HG03378 (cell line): Measurements from ENCODE around the gene PRR33.

ENCODE experiments used
- ATAC-seq: cut with Tn5 transposase; IDR thresholded peaks from one replicate; pipeline ENCODE4 v1.9.1; 2021; ENCODE audit warnings: mild to moderate bottlenecking, moderate library complexity; ENCODE audit not compliant: unreplicated experiment

The PRR33 gene

GRCh38 chr11:1852877-1853276 lies 38.8 kb downstream of the PRR33 start, which contains the start of gene LSP1:
Gene LSP1, plus strand, starts transcription at chr11:1853084. Its CDS starts 61 bp downstream, at chr11:1853145.
- ATAC-seq, result peak; percentile 38

DNA sequence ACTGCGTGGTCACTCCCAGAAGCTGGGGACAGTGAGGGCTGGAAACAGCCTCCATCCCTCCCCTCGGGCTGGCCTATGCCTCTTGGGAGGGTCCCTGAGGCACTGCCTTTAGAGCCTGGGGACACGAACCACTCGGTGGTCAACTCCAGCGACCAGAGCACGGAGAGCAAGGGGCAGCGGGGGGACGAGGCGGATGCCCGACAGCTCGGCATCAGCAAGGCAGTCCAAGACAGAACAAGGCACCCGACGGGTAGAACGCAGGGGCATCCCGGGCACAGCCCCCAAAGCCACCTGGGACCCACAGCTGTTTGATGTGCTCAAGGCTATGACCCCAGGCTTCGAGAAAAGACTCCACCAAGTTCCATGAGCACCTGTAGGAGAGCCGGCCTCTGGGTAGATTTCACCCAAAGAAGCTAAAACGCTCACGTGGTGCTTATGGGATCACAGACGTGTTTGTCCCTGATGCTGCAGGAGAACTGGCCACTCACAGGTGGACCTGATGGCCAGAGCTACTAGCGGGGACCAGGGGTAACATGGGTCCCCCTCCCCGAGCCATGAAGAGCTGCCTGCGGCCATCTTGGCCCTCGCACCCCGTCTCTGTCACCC lies 39.3 kb downstream of the PRR33 start:
- no peak for ATAC-seq

DNA sequence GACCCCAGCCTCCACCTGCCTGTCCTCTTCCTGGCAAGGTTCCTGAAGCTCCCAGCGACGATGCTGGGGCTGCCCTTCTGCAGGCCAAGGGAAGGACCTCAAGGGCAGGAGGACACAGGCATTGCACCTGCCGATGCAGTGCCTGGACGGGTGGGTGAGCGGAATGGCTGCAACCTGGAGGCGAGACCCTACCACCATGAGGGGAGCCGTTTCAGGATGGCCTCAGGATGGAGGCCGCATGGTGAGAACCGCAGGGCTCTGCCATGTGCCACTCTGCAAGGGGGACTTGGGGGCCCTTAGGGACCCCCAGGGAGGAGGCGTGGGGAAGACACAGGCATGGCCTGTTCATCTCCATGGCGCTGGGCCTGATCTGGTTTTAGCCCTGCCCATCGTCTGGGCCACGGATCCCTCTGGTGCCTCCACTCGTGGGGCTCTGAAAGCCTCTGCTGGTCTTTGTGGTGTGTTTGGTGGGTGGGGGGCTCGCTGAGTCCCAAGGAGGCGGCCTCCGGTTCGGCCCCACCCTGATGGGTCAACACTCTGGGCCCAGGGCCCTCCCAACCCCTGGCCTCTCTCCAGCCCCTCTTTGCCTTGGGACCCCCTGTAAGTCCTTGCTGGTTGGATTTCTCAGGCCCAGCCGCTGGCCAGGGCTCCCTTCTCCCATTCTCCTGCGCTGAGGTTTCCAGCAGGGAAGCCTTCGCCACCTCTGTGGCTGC lies 40.1 kb downstream of the PRR33 start:
- ATAC-seq, result no peak

DNA sequence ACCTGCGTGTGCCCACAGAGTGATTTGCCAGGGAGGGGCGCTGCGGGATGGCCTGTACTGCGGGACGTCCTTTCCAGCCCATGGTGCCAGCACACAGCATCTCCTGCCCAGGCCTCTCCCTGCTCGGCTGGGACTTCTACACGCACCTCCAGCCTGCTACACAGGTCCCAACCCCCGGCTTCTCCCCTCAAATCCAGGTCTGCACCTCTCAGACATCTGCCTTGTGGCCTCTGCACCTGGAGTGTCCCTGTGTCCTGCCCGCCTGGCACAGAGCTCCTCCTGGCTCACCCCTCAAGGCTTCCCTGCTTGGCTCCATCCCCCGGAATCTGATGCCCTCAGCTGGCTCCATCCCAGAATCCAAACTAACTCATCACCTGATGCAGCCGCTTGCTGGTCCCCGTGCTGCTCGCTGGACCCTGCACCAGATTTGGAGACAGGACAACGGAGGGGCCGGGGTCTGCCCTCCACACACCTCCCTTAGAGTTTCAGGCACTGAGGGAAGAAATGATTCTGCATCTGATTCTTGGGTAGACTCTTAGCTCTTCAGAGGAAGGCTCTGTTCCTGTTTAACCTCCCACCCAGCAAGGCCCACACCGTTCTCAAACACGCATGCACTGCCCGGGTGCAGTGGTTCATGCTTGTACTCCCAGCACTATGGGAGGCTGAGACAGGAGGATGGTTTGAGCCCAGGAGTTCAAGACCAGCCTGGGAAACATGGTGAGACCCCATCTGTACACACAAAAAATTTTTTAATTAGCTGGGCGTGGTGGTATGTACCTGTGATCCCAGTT lies 42.9 kb downstream of the PRR33 start:
- ATAC-seq, result no peak

GRCh38 chr11:1847926-1848639 lies 43.6 kb downstream of the PRR33 start:
- ATAC-seq, result no peak

DNA sequence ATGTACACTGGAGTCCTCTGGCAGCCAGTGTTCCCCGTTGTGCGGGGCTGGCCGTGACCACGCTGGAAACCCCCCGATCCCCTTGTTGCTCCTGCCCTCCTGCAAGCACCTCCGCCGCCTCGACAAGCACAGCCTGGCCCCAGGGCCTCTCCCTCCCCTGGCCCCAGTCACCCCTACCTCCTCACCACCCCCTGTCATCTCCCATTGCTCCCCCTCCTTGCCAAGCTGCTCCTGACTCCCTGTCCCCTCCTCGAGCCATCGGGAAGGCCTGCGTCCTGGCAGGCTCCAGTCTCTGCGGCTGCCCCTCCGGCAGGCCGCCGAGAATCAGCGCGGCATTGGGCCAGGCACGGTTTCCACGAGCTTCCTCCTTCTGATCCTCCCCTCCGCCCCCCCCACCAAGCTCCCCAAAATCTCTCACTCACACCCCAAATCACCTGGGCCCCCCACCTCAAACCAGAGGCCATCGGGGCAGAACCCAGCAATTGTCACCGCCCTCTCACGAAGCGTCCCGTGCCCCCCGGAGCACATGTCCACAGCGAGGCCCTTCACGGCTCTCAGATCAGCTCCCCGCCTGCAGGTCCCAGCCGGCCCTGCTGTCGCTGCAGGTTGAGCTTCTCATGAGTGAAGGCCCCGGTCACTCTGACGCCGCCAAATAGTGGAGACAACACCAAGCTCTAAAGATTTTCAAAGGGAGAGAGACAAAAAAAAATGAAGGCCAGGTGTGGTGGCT lies 44.5 kb downstream of the PRR33 start:
- ATAC-seq, result no peak

DNA sequence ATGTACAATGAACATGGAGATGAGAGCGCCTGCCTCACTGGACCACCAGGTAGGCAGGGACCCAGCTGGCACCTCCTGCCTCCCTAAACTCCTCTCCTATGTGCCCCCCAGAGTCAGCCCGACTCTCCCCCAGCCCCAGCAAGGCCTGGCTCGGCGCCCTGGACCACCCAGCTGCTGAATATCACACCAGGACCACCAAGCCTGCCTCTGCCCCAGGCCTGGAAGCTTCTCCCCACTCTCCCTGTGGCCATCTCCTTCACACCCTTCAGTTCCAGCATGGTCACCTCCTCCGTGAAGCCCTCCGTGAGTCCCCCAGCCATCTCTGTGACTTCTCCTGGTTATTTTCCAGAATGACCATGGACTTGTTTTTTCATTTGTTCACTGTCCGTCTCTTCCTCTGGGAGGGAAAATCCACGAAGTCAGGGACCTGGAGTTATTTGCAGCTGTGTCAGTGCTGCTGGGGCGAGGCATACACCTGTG lies 45.2 kb downstream of the PRR33 start:
- ATAC-seq, result no peak

DNA sequence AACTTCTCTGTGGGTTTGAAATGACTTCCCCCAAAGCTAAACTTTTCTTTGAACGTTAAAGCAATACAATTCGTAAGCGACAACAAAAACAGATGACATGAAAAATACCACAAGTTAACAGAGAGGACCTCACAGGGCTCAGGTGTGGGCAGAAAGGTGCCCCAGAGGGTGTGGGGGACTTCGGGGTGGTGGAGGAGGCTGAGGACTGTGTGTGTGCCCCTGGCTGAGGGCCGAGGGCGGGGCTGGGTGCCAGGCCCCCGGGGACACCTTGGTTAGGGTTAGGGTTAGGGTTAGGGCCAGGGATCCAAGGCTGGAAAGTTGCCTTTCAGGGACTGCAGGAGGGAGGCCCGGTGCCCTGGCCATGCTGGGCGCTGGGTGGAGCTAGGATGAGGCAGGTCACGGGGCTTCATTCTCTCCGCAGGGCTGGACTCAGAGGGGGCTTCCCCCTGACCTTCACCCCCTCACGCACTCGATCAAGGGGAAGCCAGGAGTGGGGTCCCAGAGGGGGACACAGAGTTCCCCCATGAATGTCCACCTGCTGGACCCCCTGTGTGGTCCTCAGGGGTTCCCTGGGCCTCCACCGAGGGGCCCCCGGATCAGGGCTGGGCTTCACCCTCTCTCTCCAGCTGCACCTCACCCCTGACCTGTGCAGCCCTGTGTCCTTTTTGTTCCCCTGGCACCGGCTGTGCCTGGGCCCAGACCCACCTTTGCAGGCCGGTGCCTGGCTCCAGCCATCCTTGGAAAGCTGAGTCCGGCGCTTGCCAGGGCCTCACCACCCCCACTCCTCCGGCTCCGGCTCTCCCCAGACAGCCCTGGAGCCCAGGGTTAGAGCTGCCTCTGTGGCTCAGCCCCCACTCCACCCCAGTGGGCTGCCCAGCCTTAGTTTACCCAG lies 45.9 kb downstream of the PRR33 start:
- ATAC-seq, result no peak

- ATAC-seq, result no peak
Measured at GRCh38 chr11:1845095-1845429, 46.6 kb downstream of the PRR33 start.

GRCh38 chr11:1844221-1845094 lies 47.2 kb downstream of the PRR33 start:
- ATAC-seq, result no peak

DNA sequence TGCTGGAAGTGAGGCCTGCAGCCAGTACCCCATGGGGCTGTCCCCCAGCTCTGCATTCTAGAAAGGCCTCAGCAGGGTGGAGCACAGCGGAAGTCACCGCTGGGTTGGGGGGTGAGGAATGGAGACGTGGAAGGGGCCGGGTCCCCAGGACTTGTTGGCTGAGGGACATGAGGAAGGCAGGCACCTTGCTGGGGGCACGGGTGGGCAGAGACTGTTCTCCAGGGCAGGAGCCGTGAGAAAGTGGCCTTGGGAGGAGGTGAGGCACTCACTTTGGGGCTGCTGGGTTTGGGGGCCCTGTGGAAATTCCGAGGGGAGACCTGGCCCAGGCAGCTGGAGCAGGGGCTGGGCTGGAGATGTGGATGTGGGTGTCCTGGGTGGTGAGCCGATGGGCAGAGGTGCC lies 47.9 kb downstream of the PRR33 start:
- no peak for ATAC-seq

- ATAC-seq, result no peak
Measured at GRCh38 chr11:1843098-1843473, 48.6 kb downstream of the PRR33 start.

GRCh38 chr11:1842149-1843097 lies 49.3 kb downstream of the PRR33 start:
- no peak for ATAC-seq

- no peak for ATAC-seq
Measured at GRCh38 chr11:1841511-1842148, 50.1 kb downstream of the PRR33 start.

DNA sequence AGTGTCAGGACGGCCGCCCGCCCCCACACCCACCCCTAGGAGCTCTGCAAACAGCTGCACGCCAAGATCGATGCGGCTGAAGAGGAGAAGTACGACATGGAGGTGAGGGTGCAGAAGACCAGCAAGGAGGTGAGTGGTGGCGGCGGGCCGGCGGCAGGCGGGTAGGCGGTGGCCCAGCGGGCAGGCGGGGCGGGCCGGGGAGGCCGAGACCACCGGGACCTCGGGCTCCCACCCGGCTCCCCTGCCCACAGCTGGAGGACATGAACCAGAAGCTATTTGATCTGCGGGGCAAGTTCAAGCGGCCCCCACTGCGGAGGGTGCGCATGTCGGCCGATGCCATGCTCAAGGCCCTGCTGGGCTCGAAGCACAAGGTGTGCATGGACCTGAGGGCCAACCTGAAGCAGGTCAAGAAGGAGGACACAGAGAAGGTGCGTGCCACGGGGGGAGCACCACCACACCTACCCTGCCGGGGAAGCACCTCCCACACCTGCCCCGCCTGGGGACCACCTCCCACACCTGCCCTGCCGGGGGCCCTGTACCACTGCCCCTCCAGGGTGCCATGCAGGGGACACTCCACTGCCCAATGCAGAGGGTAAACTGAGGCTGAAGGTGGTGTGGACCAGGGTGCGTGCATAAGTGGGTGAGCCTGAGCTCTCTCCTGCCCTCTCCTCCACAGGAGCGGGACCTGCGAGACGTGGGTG lies 50.8 kb downstream of the PRR33 start:
- no peak for ATAC-seq
